Measurements from ENCODE around the gene LCN9. TPM values are rescaled to one million over a fixed set of nuclear protein-coding genes. Genes with fewer than 3 reads are reported as not detected.

Gene LCN9
- total and polyA plus RNA-seq, 2 donors from 2014 or later: not detected

DNA sequence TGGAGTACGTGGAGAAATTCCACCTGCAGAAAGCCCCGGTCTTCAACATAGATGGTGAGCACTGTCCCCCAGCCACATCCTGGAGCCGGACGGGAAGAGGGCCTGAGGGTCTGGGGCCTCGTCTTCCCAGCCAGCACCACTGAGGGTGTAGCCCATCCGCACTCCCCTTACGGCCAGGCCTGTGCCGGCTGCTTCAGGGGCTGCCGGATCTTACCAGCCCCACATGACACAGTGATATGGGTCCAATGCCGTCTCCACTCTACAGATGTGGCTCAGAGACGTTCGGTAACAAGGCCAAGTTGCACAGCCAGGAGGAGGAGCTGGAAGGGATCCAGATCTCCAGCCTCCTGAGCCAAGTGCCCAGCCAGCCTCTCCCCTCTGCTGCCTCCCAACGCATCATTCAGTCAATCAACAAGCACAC, 45.1 kb upstream of the LCN9 start:
- no peaks in the 10 kb centered on the region for H3K27me3 ChIP-seq (ENCODE audit: control insufficient read depth, insufficient read depth, low read length)
- H3K9ac ChIP-seq (ENCODE audit: low read length in 3 of 3): no peak overlapping the region
- H3K4me3 ChIP-seq (ENCODE audit: low read length in 3 of 3): no peak overlapping the region
- FAIRE-seq (no peak), DNase-seq (no peak)
- H3K27ac ChIP-seq (ENCODE audit: low read depth in 2 of 2, low read length in 2 of 2): no peak overlapping the region
- intact Hi-C loops (cut with DNase I): no loop called here
- TF ChIP-seq, protein P1, sequence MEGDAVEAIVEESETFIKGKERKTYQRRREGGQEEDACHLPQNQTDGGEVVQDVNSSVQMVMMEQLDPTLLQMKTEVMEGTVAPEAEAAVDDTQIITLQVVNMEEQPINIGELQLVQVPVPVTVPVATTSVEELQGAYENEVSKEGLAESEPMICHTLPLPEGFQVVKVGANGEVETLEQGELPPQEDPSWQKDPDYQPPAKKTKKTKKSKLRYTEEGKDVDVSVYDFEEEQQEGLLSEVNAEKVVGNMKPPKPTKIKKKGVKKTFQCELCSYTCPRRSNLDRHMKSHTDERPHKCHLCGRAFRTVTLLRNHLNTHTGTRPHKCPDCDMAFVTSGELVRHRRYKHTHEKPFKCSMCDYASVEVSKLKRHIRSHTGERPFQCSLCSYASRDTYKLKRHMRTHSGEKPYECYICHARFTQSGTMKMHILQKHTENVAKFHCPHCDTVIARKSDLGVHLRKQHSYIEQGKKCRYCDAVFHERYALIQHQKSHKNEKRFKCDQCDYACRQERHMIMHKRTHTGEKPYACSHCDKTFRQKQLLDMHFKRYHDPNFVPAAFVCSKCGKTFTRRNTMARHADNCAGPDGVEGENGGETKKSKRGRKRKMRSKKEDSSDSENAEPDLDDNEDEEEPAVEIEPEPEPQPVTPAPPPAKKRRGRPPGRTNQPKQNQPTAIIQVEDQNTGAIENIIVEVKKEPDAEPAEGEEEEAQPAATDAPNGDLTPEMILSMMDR (IDR thresholded peaks at IDR 0.05; ENCODE audit: borderline replicate concordance, extremely low read depth, insufficient read depth): no peak
- H3K4me1 ChIP-seq (ENCODE audit: control insufficient read depth in 2 of 3, insufficient read depth in 2 of 3, low read depth in 1 of 3, low read length in 3 of 3): no peaks in the 10 kb centered on the region
- no peaks in the 10 kb centered on the region for H3K36me3 ChIP-seq (ENCODE audit: control insufficient read depth in 2 of 3, insufficient read depth in 3 of 3, low read length in 3 of 3)
- no peaks in the 10 kb centered on the region for H3K9me3 ChIP-seq (ENCODE audit: control insufficient read depth in 2 of 3, insufficient read depth in 1 of 3, low read length in 3 of 3)

DNA sequence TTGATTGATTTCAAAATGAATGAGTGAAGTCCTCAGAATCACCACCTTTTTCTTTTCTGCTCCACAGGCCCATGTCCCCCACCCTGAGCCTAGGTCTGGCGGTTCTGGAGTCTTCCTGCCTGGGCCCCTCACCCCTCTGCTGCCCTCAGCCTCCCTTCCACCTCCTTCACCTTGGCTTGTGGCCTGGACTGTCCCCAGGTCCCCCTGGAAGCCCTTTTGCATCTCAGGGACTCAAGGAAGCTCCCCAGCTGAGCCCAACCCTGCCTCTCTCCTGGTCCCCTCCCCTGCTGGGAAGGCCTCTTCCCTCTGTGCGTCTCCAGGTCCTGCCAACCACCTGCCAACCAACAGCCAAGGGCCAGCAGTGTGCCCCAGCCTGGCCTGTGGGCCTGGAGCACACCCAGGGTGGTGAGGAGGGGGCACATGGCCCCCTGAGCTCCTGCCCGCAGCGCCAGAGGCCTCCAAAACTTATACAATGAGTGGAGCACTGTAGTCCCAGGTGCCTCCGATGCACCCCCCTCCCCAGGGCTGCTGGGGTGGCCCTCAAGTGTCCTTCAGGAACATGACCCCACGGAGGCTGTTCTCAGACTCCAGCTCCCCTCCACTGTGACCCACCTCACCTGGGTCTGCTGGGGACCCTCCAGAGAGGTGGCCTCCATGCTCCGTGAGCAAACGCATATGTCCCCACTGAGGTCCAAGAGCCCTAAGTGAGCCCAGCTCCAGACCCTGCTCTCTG, 44.1 kb upstream of the LCN9 start:
- no peaks in the 10 kb centered on the region for H3K4me1 ChIP-seq (ENCODE audit: control insufficient read depth in 2 of 3, insufficient read depth in 2 of 3, low read depth in 1 of 3, low read length in 3 of 3)
- FAIRE-seq (no peak), DNase-seq (no peak)
- H3K36me3 ChIP-seq (ENCODE audit: control insufficient read depth in 2 of 3, insufficient read depth in 3 of 3, low read length in 3 of 3): no peaks in the 10 kb centered on the region
- H3K9me3 ChIP-seq (ENCODE audit: control insufficient read depth in 2 of 3, insufficient read depth in 1 of 3, low read length in 3 of 3): no peaks in the 10 kb centered on the region
- TF ChIP-seq, protein P1 (IDR thresholded peaks at IDR 0.05; ENCODE audit: borderline replicate concordance, extremely low read depth, insufficient read depth): no peak
- no peak overlapping the region for H3K9ac ChIP-seq (ENCODE audit: low read length in 3 of 3)
- no peak overlapping the region for H3K27ac ChIP-seq (ENCODE audit: low read depth in 2 of 2, low read length in 2 of 2)
- H3K27me3 ChIP-seq (ENCODE audit: control insufficient read depth, insufficient read depth, low read length): no peaks in the 10 kb centered on the region
- intact Hi-C loops (cut with DNase I): no loop called here
- H3K4me3 ChIP-seq (ENCODE audit: low read length in 3 of 3): no peak overlapping the region

DNA sequence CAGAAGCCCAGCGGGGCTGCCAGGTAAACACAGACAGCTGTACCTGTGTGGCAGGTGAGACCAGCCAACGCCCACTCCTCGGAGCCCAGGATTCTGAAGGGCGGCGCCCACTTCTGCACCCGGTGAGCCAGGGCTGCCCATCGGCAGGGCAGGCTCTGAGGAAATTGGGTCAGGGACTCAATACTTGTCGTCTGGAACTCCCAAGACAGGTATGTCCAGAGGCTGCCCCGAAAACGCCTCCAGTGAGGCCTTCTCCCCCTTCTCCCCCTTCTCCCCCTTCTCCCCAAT, 43.6 kb upstream of the LCN9 start:
- FAIRE-seq (no peak), DNase-seq (no peak)
- no peak overlapping the region for H3K4me3 ChIP-seq (ENCODE audit: low read length in 3 of 3)
- no peak overlapping the region for H3K27ac ChIP-seq (ENCODE audit: low read depth in 2 of 2, low read length in 2 of 2)
- no peaks in the 10 kb centered on the region for H3K4me1 ChIP-seq (ENCODE audit: control insufficient read depth in 2 of 3, insufficient read depth in 2 of 3, low read depth in 1 of 3, low read length in 3 of 3)
- no peaks in the 10 kb centered on the region for H3K27me3 ChIP-seq (ENCODE audit: control insufficient read depth, insufficient read depth, low read length)
- no peak overlapping the region for H3K9ac ChIP-seq (ENCODE audit: low read length in 3 of 3)
- H3K9me3 ChIP-seq (ENCODE audit: control insufficient read depth in 2 of 3, insufficient read depth in 1 of 3, low read length in 3 of 3): no peaks in the 10 kb centered on the region
- intact Hi-C loops (cut with DNase I): no loop called here
- H3K36me3 ChIP-seq (ENCODE audit: control insufficient read depth in 2 of 3, insufficient read depth in 3 of 3, low read length in 3 of 3): no peaks in the 10 kb centered on the region
- TF ChIP-seq, protein P1 (IDR thresholded peaks at IDR 0.05; ENCODE audit: borderline replicate concordance, extremely low read depth, insufficient read depth): no peak

DNA sequence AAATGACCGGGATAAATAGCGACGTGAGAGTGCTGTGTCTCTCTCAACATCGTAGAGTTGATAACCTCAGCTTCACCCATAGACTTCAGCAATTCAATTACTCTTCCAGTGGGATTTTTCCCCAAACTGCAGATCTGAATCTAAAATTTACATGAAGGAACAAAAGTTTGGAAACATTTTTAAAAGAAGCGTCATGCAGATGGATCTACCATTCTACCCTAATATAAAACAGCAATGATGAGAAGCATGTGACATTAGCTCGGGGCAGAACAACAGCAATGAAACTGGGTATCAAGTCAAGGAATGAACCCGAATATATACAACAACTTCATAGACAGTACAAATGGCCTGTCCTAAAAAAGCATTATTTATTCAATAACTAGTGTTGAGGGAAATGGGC, 42.6 kb upstream of the LCN9 start:
- H3K9me3 ChIP-seq (ENCODE audit: control insufficient read depth in 2 of 3, insufficient read depth in 1 of 3, low read length in 3 of 3): no peaks in the 10 kb centered on the region
- H3K4me3 ChIP-seq (ENCODE audit: low read length in 3 of 3): no peak overlapping the region
- FAIRE-seq (no peak), DNase-seq (no peak)
- intact Hi-C loops (cut with DNase I): no loop called here
- H3K27ac ChIP-seq (ENCODE audit: low read depth in 2 of 2, low read length in 2 of 2): no peak overlapping the region
- H3K9ac ChIP-seq (ENCODE audit: low read length in 3 of 3): no peak overlapping the region
- H3K36me3 ChIP-seq (ENCODE audit: control insufficient read depth in 2 of 3, insufficient read depth in 3 of 3, low read length in 3 of 3): no peaks in the 10 kb centered on the region
- H3K4me1 ChIP-seq (ENCODE audit: control insufficient read depth in 2 of 3, insufficient read depth in 2 of 3, low read depth in 1 of 3, low read length in 3 of 3): no peaks in the 10 kb centered on the region
- H3K27me3 ChIP-seq (ENCODE audit: control insufficient read depth, insufficient read depth, low read length): no peaks in the 10 kb centered on the region
- TF ChIP-seq, protein P1 (IDR thresholded peaks at IDR 0.05; ENCODE audit: borderline replicate concordance, extremely low read depth, insufficient read depth): no peak
